ENCODE results near the gene MAD2L2.
"Not testable (repeated sequence)": the region's sequence is repeated elsewhere in the genome, so short reads cannot be mapped to it uniquely, and the experiment has no call there.

The MAD2L2 gene

DNA sequence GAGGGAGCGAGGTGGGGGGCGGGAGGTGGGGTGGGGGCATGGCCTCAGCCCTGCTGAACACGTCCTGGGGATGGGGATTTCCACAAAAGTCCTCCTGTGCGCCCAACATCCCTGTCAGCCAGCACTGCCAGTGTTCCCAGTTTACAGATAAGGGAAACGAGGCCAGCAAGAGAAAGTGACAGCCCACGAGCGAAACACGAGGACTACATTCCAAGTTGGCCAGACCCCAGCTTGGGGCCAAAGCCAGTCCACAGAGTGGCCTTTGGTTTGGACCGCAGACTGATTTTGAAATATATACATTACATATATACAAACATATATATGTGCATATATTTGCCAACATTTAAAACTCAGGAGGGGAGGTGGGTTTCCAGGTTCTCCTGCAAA, 31.7 kb downstream of the MAD2L2 start:
- Histone ChIP-seq H3K9me3 (ENCODE audit: control insufficient read depth in 5 of 5, low read length in 5 of 5) (no peaks in the 10 kb centered on the region), H3K27ac (ENCODE audit: low read depth, low read length) (no peak overlapping the region), H3K36me3 (ENCODE audit: control insufficient read depth in 5 of 5, insufficient read depth in 5 of 5, low read length in 5 of 5) (no peaks in the 10 kb centered on the region), H3K4me1 (ENCODE audit: control insufficient read depth in 5 of 5, insufficient read depth in 5 of 5, low read length in 5 of 5) (peaks cover 0 to 23% (median 15%) of the 10 kb centered on the region in 5 donors), H3K9ac (ENCODE audit: low read length in 5 of 5) (no peak overlapping the region), H3K27me3 (ENCODE audit: control insufficient read depth in 5 of 5, insufficient read depth in 4 of 5, low read length in 5 of 5) (peaks cover 18 to 27% (median 26%) of the 10 kb centered on the region in 5 donors), H3K4me3 (ENCODE audit: low read depth in 1 of 5, low read length in 5 of 5) (no peak overlapping the region)

DNA sequence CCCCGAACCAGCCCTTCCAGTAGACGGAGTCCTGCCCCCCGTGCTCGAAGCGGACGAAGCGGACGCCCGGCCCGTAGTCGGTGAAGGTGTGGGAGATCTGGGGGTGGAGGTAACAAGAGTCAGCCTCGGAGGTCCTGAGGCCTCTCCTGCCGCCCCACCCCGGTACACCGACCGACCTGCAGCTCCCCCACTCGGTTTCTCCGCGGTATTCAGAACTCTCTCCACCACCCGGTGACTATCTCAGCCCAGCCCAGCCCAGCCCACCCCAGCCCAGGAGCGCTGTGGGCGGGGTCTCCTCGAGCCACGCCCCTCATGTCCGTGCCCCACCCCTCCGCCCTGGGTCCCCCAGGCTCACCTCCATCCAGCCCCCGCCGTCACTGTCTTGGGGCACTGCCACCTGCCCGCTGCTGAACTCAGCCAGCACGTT, 32.2 kb downstream of the MAD2L2 start:
- no peak overlapping the region for H3K4me3 ChIP-seq (ENCODE audit: low read depth in 1 of 5, low read length in 5 of 5)
- peaks cover 18 to 27% (median 26%) of the 10 kb centered on the region in 5 donors for H3K27me3 ChIP-seq (ENCODE audit: control insufficient read depth in 5 of 5, insufficient read depth in 4 of 5, low read length in 5 of 5)
- no peaks in the 10 kb centered on the region for H3K36me3 ChIP-seq (ENCODE audit: control insufficient read depth in 5 of 5, insufficient read depth in 5 of 5, low read length in 5 of 5)
- no peaks in the 10 kb centered on the region for H3K9me3 ChIP-seq (ENCODE audit: control insufficient read depth in 5 of 5, low read length in 5 of 5)
- H3K4me1 ChIP-seq (ENCODE audit: control insufficient read depth in 5 of 5, insufficient read depth in 5 of 5, low read length in 5 of 5), result peaks cover 0 to 20% (median 11%) of the 10 kb centered on the region in 5 donors
- no peak overlapping the region for H3K9ac ChIP-seq (ENCODE audit: low read length in 5 of 5)
- H3K27ac ChIP-seq (ENCODE audit: low read depth, low read length), result no peak overlapping the region

DNA sequence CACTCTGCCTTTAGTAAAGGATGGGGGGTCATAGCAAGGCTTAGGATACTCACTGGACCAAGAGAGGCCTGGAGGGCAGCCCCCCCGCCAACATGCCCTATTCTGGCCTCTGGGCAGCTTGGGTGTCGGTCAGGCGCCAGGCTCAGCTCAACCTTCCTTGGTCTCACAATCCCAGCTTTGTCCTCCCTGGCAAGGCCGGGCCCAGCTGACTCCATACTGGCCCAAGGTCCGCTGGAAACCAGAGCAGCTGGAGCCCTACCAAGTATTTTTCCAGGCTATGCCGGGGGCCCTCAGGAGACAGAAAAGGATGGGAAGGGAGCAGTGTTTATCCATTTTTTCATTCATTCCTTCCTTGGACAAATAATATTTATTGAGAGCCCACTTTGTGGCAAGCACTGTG, 32.9 kb downstream of the MAD2L2 start:
- peaks cover 0 to 20% (median 11%) of the 10 kb centered on the region in 5 donors for H3K4me1 ChIP-seq (ENCODE audit: control insufficient read depth in 5 of 5, insufficient read depth in 5 of 5, low read length in 5 of 5)
- no peak overlapping the region for H3K27ac ChIP-seq (ENCODE audit: low read depth, low read length)
- H3K4me3 ChIP-seq (ENCODE audit: low read depth in 1 of 5, low read length in 5 of 5), result no peak overlapping the region
- H3K9ac ChIP-seq (ENCODE audit: low read length in 5 of 5), result no peak overlapping the region
- H3K9me3 ChIP-seq (ENCODE audit: control insufficient read depth in 5 of 5, low read length in 5 of 5), result no peaks in the 10 kb centered on the region
- no peaks in the 10 kb centered on the region for H3K36me3 ChIP-seq (ENCODE audit: control insufficient read depth in 5 of 5, insufficient read depth in 5 of 5, low read length in 5 of 5)
- peaks cover 18 to 29% (median 26%) of the 10 kb centered on the region in 5 donors for H3K27me3 ChIP-seq (ENCODE audit: control insufficient read depth in 5 of 5, insufficient read depth in 4 of 5, low read length in 5 of 5)

DNA sequence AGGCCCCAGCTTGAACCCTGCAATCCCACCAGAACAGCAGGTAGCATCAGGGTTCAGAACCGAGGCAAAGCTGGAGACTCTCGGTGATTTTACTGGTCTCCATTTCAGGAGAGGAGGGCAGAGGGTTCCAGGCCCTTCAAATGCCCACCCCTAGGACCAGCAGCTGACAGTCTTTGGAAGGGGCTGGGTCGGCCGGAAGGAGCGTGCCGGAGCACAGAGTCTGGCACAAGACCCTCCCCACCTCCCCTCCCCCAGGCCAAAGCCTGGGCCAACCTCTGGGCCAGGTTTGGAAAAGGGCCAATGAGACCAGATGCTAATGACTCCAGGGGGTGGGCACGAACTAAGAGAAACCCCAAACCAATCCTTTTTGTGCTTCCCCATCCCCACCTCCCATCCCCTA, 33.6 kb downstream of the MAD2L2 start:
- Histone ChIP-seq H3K27me3 (ENCODE audit: control insufficient read depth in 5 of 5, insufficient read depth in 4 of 5, low read length in 5 of 5) (peaks cover 18 to 29% (median 26%) of the 10 kb centered on the region in 5 donors), H3K4me1 (ENCODE audit: control insufficient read depth in 5 of 5, insufficient read depth in 5 of 5, low read length in 5 of 5) (peaks cover 0 to 20% (median 11%) of the 10 kb centered on the region in 5 donors), H3K36me3 (ENCODE audit: control insufficient read depth in 5 of 5, insufficient read depth in 5 of 5, low read length in 5 of 5) (no peaks in the 10 kb centered on the region), H3K27ac (ENCODE audit: low read depth, low read length) (no peak overlapping the region), H3K9ac (ENCODE audit: low read length in 5 of 5) (no peak overlapping the region), H3K4me3 (ENCODE audit: low read depth in 1 of 5, low read length in 5 of 5) (no peak overlapping the region), H3K9me3 (ENCODE audit: control insufficient read depth in 5 of 5, low read length in 5 of 5) (no peaks in the 10 kb centered on the region)

DNA sequence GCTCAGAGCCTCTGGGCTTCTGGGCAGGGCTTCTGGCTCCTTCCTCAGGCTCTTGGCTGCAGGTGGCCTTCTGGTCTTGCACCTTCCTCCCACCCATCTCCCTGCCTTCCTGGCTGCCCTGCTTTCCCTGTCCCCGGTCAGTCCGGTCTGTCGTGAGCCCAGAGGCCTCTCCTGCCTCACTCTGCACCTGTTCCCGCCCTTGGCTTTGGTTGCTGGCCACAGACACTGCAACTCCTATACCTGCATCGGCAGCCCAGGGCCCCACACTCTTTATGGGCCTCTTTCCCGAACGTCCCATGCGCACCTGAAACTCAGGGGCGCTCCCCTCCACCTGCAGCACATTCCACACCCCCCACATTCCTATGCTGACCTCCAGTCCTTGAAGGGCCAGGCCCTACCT, 34.6 kb downstream of the MAD2L2 start:
- Histone ChIP-seq H3K9me3 (ENCODE audit: control insufficient read depth in 5 of 5, low read length in 5 of 5) (no peaks in the 10 kb centered on the region), H3K4me1 (ENCODE audit: control insufficient read depth in 5 of 5, insufficient read depth in 5 of 5, low read length in 5 of 5) (peaks cover 0 to 21% (median 11%) of the 10 kb centered on the region in 5 donors), H3K27ac (ENCODE audit: low read depth, low read length) (no peak overlapping the region), H3K27me3 (ENCODE audit: control insufficient read depth in 5 of 5, insufficient read depth in 4 of 5, low read length in 5 of 5) (peaks cover 18 to 30% (median 27%) of the 10 kb centered on the region in 5 donors), H3K9ac (ENCODE audit: low read length in 5 of 5) (no peak overlapping the region), H3K36me3 (ENCODE audit: control insufficient read depth in 5 of 5, insufficient read depth in 5 of 5, low read length in 5 of 5) (no peaks in the 10 kb centered on the region), H3K4me3 (ENCODE audit: low read depth in 1 of 5, low read length in 5 of 5) (no peak overlapping the region)

DNA sequence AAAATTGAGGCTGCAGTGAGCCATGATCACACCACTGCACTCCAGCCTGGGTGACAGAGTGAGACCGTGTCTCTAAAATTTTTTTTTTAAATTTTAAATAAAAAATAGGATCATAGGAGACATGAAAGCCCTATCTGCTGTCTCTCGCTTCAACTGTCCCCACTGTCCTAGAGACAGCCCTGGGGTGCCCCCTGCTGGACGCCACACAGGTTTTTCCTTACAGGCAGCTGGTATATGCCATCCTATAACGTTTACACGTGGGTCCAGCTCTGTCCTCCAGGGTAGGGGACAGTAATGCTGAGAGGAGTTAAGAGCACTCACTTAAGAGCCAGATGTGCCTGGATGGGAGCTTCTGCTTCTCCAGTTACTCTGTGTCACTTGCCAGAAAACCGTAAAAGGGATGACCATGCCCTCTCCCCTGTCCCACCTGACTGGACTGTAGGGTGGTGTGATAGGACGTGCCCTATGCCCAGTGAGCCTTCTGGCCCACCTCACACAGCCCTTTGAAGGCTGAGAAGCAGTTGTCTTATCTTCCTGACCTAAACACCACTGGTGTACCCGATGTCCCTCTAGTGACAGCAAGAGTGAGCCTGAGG, 35.2 kb downstream of the MAD2L2 start:
- Histone ChIP-seq H3K27me3 (ENCODE audit: control insufficient read depth in 5 of 5, insufficient read depth in 4 of 5, low read length in 5 of 5) (peaks cover 12 to 31% (median 23%) of the 10 kb centered on the region in 5 donors), H3K4me1 (ENCODE audit: control insufficient read depth in 5 of 5, insufficient read depth in 5 of 5, low read length in 5 of 5) (peaks cover 0 to 23% (median 15%) of the 10 kb centered on the region in 5 donors), H3K9ac (ENCODE audit: low read length in 5 of 5) (no peak overlapping the region), H3K4me3 (ENCODE audit: low read depth in 1 of 5, low read length in 5 of 5) (no peak overlapping the region), H3K36me3 (ENCODE audit: control insufficient read depth in 5 of 5, insufficient read depth in 5 of 5, low read length in 5 of 5) (no peaks in the 10 kb centered on the region), H3K27ac (ENCODE audit: low read depth, low read length) (no peak overlapping the region), H3K9me3 (ENCODE audit: control insufficient read depth in 5 of 5, low read length in 5 of 5) (no peaks in the 10 kb centered on the region)

DNA sequence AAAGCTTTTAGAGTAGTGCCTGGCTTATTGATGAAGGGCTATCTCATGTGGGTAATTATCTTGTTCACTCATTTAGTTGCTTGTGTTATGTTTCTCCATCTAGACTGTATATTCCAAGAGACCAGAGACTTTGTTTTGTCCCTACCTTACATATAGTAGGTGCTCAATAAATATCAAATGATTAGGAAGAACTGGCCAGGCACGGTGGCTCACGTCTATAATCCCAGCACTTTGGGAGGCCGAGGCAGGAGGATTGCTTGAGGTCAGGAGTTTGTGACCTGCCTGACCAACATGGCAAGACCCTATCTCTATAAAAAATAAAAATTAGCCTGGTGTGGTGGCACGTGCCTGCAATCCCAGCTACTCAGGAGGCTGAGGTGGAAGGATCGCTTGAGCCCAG, 35.7 kb downstream of the MAD2L2 start:
- peaks cover 11 to 33% (median 19%) of the 10 kb centered on the region in 5 donors for H3K27me3 ChIP-seq (ENCODE audit: control insufficient read depth in 5 of 5, insufficient read depth in 4 of 5, low read length in 5 of 5)
- H3K9me3 ChIP-seq (ENCODE audit: control insufficient read depth in 5 of 5, low read length in 5 of 5), result no peaks in the 10 kb centered on the region

DNA sequence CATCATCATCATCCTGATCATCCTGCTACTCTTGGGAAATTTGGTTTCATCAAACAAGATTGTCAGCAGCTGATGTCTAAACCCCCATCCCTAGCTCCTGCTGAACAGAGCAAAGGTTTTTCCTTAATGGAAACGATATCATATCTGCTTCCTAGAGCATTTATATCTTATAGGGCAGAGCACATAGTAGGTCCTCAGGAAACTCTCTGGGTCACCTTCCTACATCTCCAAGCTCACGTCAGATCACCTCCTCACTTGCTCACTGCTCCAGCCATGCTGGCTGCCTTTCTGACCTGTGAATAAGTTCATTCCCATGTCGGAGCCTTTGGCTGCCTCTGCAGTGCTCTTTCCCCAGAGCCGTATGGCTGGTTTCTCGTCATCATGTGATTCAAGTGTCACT, 37.2 kb downstream of the MAD2L2 start:
- Histone ChIP-seq H3K9ac (ENCODE audit: low read length in 5 of 5) (no peak overlapping the region), H3K36me3 (ENCODE audit: control insufficient read depth in 5 of 5, insufficient read depth in 5 of 5, low read length in 5 of 5) (no peaks in the 10 kb centered on the region), H3K9me3 (ENCODE audit: control insufficient read depth in 5 of 5, low read length in 5 of 5) (no peaks in the 10 kb centered on the region), H3K27me3 (ENCODE audit: control insufficient read depth in 5 of 5, insufficient read depth in 4 of 5, low read length in 5 of 5) (peaks cover 0 to 25% (median 14%) of the 10 kb centered on the region in 5 donors), H3K4me1 (ENCODE audit: control insufficient read depth in 5 of 5, insufficient read depth in 5 of 5, low read length in 5 of 5) (peaks cover 0 to 21% (median 7%) of the 10 kb centered on the region in 5 donors), H3K27ac (ENCODE audit: low read depth, low read length) (no peak overlapping the region), H3K4me3 (ENCODE audit: low read depth in 1 of 5, low read length in 5 of 5) (no peak overlapping the region)

More for the DNA sequence above, 35.7 kb downstream of the MAD2L2 start:
- H3K4me1 ChIP-seq (ENCODE audit: control insufficient read depth in 5 of 5, insufficient read depth in 5 of 5, low read length in 5 of 5), result peaks cover 0 to 23% (median 14%) of the 10 kb centered on the region in 5 donors
- H3K27ac ChIP-seq (ENCODE audit: low read depth, low read length), result no peak overlapping the region
- no peak overlapping the region for H3K9ac ChIP-seq (ENCODE audit: low read length in 5 of 5)
- H3K4me3 ChIP-seq (ENCODE audit: low read depth in 1 of 5, low read length in 5 of 5), result no peak overlapping the region
- H3K36me3 ChIP-seq (ENCODE audit: control insufficient read depth in 5 of 5, insufficient read depth in 5 of 5, low read length in 5 of 5), result no peaks in the 10 kb centered on the region

DNA sequence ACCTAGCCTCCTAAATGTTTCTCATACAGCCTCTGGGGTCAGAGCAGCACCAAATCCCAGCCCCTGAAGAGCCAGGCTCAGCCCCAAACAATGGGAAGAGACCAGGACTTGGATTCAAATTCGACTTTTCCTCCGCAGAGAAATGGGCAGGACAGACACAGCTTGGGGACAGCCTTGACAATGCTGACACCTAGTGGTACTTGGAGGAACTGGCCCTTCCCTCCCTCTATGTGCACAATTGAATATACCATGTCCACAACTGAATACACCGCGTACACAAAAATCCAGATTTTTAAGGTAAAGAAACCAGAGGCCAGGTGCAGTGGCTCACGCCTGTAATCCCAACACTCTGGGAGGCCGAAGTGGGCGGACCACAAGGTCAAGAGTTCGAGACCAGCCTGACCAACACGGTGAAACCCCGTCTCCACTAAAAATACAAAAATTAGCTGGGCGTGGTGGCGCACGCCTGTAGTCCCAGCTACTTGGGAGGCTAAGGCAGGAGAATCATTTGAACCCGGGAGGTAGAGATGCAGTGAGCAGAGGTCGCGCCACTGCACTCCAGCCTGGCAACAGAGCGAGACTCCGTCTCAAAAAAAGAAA, 38.4 kb downstream of the MAD2L2 start:
- not testable (repeated sequence) for H3K4me3 ChIP-seq (ENCODE audit: low read depth in 1 of 5, low read length in 5 of 5); H3K9me3 ChIP-seq (ENCODE audit: control insufficient read depth in 5 of 5, low read length in 5 of 5); H3K27ac ChIP-seq (ENCODE audit: low read depth, low read length); H3K9ac ChIP-seq (ENCODE audit: low read length in 5 of 5); H3K36me3 ChIP-seq (ENCODE audit: control insufficient read depth in 5 of 5, insufficient read depth in 5 of 5, low read length in 5 of 5)
- Histone ChIP-seq H3K4me1 (ENCODE audit: control insufficient read depth in 5 of 5, insufficient read depth in 5 of 5, low read length in 5 of 5) (peaks cover 0 to 16% (median 0%) of the 10 kb centered on the region in 5 donors), H3K27me3 (ENCODE audit: control insufficient read depth in 5 of 5, insufficient read depth in 4 of 5, low read length in 5 of 5) (peaks cover 5 to 14% (median 10%) of the 10 kb centered on the region in 5 donors)

DNA sequence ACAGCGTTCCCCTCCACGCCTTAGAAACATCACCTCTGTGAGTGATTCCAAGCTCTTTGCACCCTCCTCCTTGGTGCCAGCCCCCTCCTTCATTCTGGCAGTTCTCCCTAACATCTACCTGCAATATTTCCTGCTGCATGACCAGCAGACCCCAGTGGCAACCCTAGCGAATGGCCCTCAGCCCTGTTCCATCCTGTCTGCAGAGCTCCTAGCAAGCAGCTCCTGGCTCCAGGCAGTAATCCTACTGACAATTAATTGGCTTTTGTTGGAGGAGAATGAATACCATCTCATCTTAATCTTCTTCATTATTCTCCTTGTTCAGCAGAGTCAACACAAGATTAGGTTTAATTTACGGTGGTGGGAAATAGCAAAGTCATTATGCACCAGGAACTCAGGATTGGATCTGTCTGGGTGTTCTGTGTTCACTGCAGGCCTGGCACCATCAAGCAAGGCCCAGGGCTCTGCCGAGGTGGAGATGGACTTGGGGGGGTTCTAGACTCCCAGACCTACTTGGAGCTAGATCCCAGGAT, 39.1 kb downstream of the MAD2L2 start:
- no peak overlapping the region for H3K27ac ChIP-seq (ENCODE audit: low read depth, low read length)
- H3K27me3 ChIP-seq (ENCODE audit: control insufficient read depth in 5 of 5, insufficient read depth in 4 of 5, low read length in 5 of 5), result peaks cover 4 to 18% (median 15%) of the 10 kb centered on the region in 5 donors
- peaks cover 0 to 16% (median 0%) of the 10 kb centered on the region in 5 donors for H3K4me1 ChIP-seq (ENCODE audit: control insufficient read depth in 5 of 5, insufficient read depth in 5 of 5, low read length in 5 of 5)
- no peak overlapping the region for H3K4me3 ChIP-seq (ENCODE audit: low read depth in 1 of 5, low read length in 5 of 5)
- no peak overlapping the region for H3K9ac ChIP-seq (ENCODE audit: low read length in 5 of 5)
- H3K9me3 ChIP-seq (ENCODE audit: control insufficient read depth in 5 of 5, low read length in 5 of 5), result no peaks in the 10 kb centered on the region
- no peaks in the 10 kb centered on the region for H3K36me3 ChIP-seq (ENCODE audit: control insufficient read depth in 5 of 5, insufficient read depth in 5 of 5, low read length in 5 of 5)

Data from subcutaneous abdominal adipose tissue (tissue), 5 donors.